ENCODE data around the gene NCOA4.
A peak's percentile ranks its signal among the peaks of the same experiment; 100 is the strongest.
"Not testable (repeated sequence)": the region's sequence is repeated elsewhere in the genome, so short reads cannot be mapped to it uniquely, and the experiment has no call there.

NCOA4 gene

DNA sequence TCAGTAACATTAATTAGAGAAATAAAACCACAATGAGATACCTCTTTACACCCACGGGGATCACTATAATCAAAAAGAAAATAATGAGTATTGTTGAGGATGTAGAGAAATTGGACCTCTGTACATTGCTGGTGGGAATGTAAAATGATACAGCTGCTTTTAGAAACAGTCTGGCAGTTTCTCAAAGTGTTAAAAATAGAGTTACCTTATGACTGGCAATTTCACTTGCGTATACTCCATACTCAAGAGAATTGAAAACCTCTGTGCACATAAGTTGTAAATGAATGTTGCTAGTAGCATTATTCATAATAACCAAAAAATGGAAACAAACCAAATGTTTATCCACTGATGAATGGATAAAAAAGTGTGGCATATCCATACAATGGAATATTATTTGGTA lies 51.9 kb downstream of the NCOA4 start:
- not testable (repeated sequence) for DNase-seq

DNA sequence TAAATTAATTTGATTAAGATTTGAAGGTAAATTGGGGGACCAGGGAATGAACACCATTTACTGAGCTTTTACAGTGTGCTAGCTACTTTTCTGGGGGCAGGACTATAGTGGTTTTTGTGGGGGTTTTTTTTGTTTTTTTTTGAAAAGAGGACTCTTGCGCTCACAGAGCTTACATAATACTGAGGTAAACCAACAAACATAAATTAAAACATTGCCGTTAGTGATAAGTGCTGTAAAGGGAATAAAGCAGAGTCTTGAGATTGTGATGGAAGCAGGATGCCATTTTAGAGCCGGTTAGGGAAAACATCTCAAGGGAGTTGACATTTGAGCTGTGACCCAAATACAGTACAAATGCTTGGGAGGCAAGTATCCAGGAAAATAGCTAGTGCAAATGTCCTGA lies 56.4 kb downstream of the NCOA4 start:
- not testable (repeated sequence) for DNase-seq

- not testable (repeated sequence) for DNase-seq
Observed at GRCh38 chr10:45972813-45973169, 57.6 kb downstream of the NCOA4 start.

DNA sequence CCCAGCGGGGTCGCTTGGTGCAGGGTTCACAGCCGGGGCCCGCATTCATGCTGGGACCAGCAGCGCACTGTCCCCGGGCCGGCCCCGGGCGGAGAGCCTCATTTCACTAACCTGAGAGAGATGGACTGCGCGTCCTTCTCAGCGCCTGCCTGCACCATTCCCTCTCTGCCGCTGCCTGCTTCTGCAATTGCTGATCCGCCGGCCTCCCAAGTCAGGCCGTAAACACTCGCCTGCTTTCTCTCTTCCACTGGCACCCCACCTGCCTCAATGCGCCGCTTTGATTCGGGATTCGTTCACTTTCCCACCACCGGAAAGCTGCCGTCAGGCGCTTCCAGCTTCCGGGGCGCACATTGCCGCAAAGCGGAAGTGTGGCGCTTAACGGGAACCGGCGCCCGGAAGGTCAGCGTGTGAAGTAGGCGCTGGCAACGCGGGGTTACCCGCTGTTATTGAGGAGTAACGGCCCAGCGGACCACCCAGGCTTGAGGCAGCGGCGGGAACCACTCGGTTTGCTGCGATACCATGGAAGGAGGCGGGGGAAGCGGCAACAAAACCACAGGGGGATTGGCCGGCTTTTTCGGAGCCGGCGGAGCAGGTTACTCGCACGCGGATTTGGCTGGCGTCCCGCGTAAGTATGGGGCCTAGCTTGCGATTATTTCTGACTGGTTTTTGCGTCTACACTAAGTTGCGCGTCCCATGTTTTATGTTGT lies 58.2 kb downstream of the NCOA4 start, which contains the start of gene TIMM23:
TSS of gene TIMM23 (plus strand) at position 384 of the 707 bp plus-strand sequence. CDS start at position 520, 136 bp downstream.
- peak; percentile 84 for DNase-seq

- not testable (repeated sequence) for DNase-seq
Observed at GRCh38 chr10:45971742-45972105, 58.7 kb downstream of the NCOA4 start.

DNA sequence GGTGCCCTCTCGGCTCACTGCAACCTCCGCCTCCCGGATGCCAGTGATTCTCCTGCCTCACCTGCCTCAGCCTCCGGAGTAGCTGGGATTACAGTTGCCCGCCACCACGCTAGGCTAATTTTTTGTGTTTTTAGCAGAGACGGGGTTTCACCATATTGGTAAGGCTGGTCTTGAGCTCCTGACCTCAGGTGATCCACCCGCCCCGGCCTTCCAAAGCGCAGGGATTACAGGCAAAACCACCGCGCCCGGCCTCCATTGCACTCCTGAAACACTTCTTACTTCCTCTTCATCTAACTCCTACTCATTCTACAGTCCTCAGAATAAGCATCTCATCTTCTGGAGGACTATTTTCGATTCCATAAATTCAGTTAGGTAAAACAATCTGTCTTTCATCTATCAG lies 59.4 kb downstream of the NCOA4 start:
- not testable (repeated sequence) for DNase-seq

- DNase-seq = not testable (repeated sequence)
Observed at GRCh38 chr10:45962686-45963452, 67.6 kb downstream of the NCOA4 start.

- DNase-seq = not testable (repeated sequence)
Observed at GRCh38 chr10:45957928-45958327, 72.5 kb downstream of the NCOA4 start.

DNA sequence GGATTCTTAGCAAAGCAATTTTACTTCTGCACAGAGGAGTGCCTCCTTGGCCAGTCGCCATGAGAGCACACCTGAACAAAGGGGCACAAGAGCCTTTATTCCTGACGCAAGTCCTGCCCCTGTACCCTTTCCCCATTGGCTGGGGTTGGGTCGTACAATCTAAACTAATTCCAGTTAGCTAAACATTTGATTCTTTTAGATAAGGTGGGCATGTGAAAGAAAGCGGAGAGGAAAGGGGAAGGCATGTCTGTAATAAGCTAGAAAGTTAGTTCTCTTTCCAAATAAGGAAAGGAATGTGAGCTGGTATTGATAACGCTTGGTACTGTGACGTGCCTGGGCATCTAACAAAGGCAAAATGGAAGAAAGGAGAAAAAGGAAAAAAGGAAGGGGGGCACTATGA lies 73.8 kb downstream of the NCOA4 start:
- DNase-seq = not testable (repeated sequence)
